ENCODE results near the gene CHST4. TPM values are rescaled to one million over a fixed set of nuclear protein-coding genes. Genes with fewer than 3 reads are reported as not detected.
A peak's percentile ranks its signal among the peaks of the same experiment; 100 is the strongest.

CHST4 gene
- total RNA-seq (2013), result not detected
- polyA plus RNA-seq (not detected), polyA minus RNA-seq (not detected in 2 replicates), total RNA-seq (0 to 0.90 (median 0) reads per million in 11 experiments)

- peak within 1 kb of the TSS in 1 of 2 donors; percentile 18 for H3K4me3 Mint-ChIP-seq
- peaks cover 14 to 22% (median 15%) of the 10 kb centered on the region in 3 donors for H3K27me3 Mint-ChIP-seq (ENCODE audit: low read depth in 3 of 3)
- no peaks in the 10 kb centered on the region for H3K9me3 Mint-ChIP-seq
- Histone ChIP-seq H3K4me2 (replicated peaks; ENCODE audit: extremely low read depth, low read length, poor library complexity, severe bottlenecking) (no peak within 1 kb of the TSS), H3K27ac (ENCODE audit: low read depth in 1 of 2, low read length in 2 of 2) (no peak within 1 kb of the TSS), H3K9me3 (replicated peaks in 1 of 2; ENCODE audit: control insufficient read depth in 1 of 2, insufficient read depth in 1 of 2, low read length in 2 of 2) (no peaks in the 10 kb centered on the region), H3K4me3 (replicated peaks in 1 of 3; ENCODE audit: low read depth in 2 of 3, low read length in 3 of 3) (no peak within 1 kb of the TSS), H3K9ac (ENCODE audit: insufficient read depth, low read length, poor library complexity, severe bottlenecking) (no peak within 1 kb of the TSS), H3K79me2 (ENCODE audit: insufficient read depth, low read length) (no peaks in the 10 kb centered on the region), H3K27me3 (ENCODE audit: control insufficient read depth in 2 of 2, insufficient read depth in 2 of 2, low read length in 2 of 2) (peaks cover 3% of the 10 kb centered on the region in 2 donors), H4K20me1 (ENCODE audit: insufficient read depth, low read length) (no peaks in the 10 kb centered on the region), H2AFZ (ENCODE audit: insufficient read depth, low read depth, low read length, poor library complexity, severe bottlenecking) (peak within 1 kb of the TSS; percentile 15), H3K36me3 (replicated peaks in 1 of 2; ENCODE audit: control insufficient read depth in 1 of 2, insufficient read depth in 2 of 2, low read length in 2 of 2) (no peaks in the 10 kb centered on the region), H3K4me1 (ENCODE audit: control insufficient read depth in 1 of 2, insufficient read depth in 2 of 2, low read length in 2 of 2) (peaks cover 0 to 3% of the 10 kb centered on the region in 2 donors)
- H3K27ac Mint-ChIP-seq, result peak within 1 kb of the TSS in 2 of 7 donors; percentile 15 to 39
- DNase-seq, result no peak
- H3K4me1 Mint-ChIP-seq, result peaks cover 5% of the 10 kb centered on the region
- WGBS (ENCODE audit: insufficient coverage), result 6% methylated on average over 6 of the region's 9 CpGs
- no peaks in the 10 kb centered on the region for H3K36me3 Mint-ChIP-seq
- intact Hi-C loops (cut with micrococcal nuclease), result no loop called here
- no peak for TF ChIP-seq CTCF (IDR thresholded peaks at IDR 0.05)
These were observed at the start of gene CHST4 for GRCh38 chr16:71526111-71526631. Gene CHST4, plus strand, starts transcription at chr16:71526426. Its CDS starts 10,252 bp downstream, at chr16:71536678.

GRCh38 chr16:71476457-71477124 is 49.6 kb upstream of the CHST4 start:
- H3K27ac Mint-ChIP-seq, result no peak overlapping the region
- H3K9me3 Mint-ChIP-seq, result peaks cover 0 to 1% (median 0%) of the 10 kb centered on the region in 7 donors
- TF ChIP-seq CTCF (IDR thresholded peaks at IDR 0.05), result no peak
- Histone ChIP-seq H4K20me1 (ENCODE audit: insufficient read depth, low read length) (no peaks in the 10 kb centered on the region), H3K79me2 (ENCODE audit: insufficient read depth, low read length) (no peaks in the 10 kb centered on the region), H3K4me1 (ENCODE audit: control insufficient read depth in 1 of 2, insufficient read depth in 2 of 2, low read length in 2 of 2) (peaks cover 0 to 6% of the 10 kb centered on the region in 2 donors), H3K9ac (ENCODE audit: insufficient read depth, low read length, poor library complexity, severe bottlenecking) (no peak overlapping the region), H3K27me3 (ENCODE audit: control insufficient read depth in 2 of 2, insufficient read depth in 2 of 2, low read length in 2 of 2) (no peaks in the 10 kb centered on the region), H3K4me2 (replicated peaks; ENCODE audit: extremely low read depth, low read length, poor library complexity, severe bottlenecking) (no peak overlapping the region), H3K27ac (ENCODE audit: low read depth in 1 of 2, low read length in 2 of 2) (no peak overlapping the region), H2AFZ (ENCODE audit: insufficient read depth, low read depth, low read length, poor library complexity, severe bottlenecking) (no peak overlapping the region), H3K36me3 (replicated peaks in 1 of 2; ENCODE audit: control insufficient read depth in 1 of 2, insufficient read depth in 2 of 2, low read length in 2 of 2) (peaks cover 5 to 29% of the 10 kb centered on the region in 2 donors), H3K4me3 (replicated peaks in 1 of 3; ENCODE audit: low read depth in 2 of 3, low read length in 3 of 3) (no peak overlapping the region), H3K9me3 (replicated peaks in 1 of 2; ENCODE audit: control insufficient read depth in 1 of 2, insufficient read depth in 1 of 2, low read length in 2 of 2) (no peaks in the 10 kb centered on the region)
- H3K27me3 Mint-ChIP-seq (ENCODE audit: low read depth in 3 of 3), result no peaks in the 10 kb centered on the region
- peaks cover 3% of the 10 kb centered on the region for H3K4me1 Mint-ChIP-seq
- intact Hi-C loops (cut with micrococcal nuclease), result no loop called here
- peaks cover 10 to 24% of the 10 kb centered on the region in 2 donors for H3K36me3 Mint-ChIP-seq
- no peak overlapping the region for H3K4me3 Mint-ChIP-seq
- WGBS (ENCODE audit: insufficient coverage), result no CpG with 5 or more reads among the region's 4 CpGs
- DNase-seq, result no peak

All from CD14-positive monocyte (primary cell).